SK-MEL-5 (cell line): Measurements from ENCODE around the gene ICA1L. TPM values are rescaled to one million over a fixed set of nuclear protein-coding genes. Genes with fewer than 3 reads are reported as not detected.
"Not testable (repeated sequence)": the region's sequence is repeated elsewhere in the genome, so short reads cannot be mapped to it uniquely, and the experiment has no call there.

ENCODE experiments used
- DNase-seq: peaks from one replicate; pipeline ENCODE4 v3.0.0-alpha.2; 2016; ENCODE audit warnings: low read depth, low spot score
- in situ Hi-C: cut with HindIII; loops from 2 replicates; pipeline ENCODE4 v1.10.0; 2016; ENCODE audit warnings: low sequenced_read_pairs, high pct_unique_total_duplicates, low pct_unique_long_range_greater_than_20kb
- polyA plus RNA-seq, 2 experiments: library from polyadenylated mRNA; depleted of rRNA; stranded (reverse); fragments of >200 nt; gene quantifications; 2 replicates each; pipeline ENCODE4 v1.2.3, GENCODE V29; 2015
- total RNA-seq: library from RNA; depleted of rRNA; stranded (reverse); fragments of >200 nt; shearing (Covaris generic); gene quantifications from 2 replicates; pipeline ENCODE4 v1.2.3, GENCODE V29; 2014; rRNA removed

Gene ICA1L
- 0.61 and 2.1 TPM in 2 replicates for total RNA-seq
- polyA plus RNA-seq (2015; cell fraction: cytosol; rRNA removed): 0.79 and 1.3 TPM in 2 replicates
- 5.0 and 7.2 TPM in 2 replicates for polyA plus RNA-seq (2015; cell fraction: nucleus; rRNA removed)

GRCh38 chr2:202871300-202872141, at the start of gene ICA1L:
Gene ICA1L (minus strand): TSS chr2:202871766. CDS start chr2:202829009, 42,757 bp downstream.
- in situ Hi-C loops: no loop called here
- DNase-seq: peak; percentile 46

GRCh38 chr2:202918860-202919259, 47.3 kb upstream of the ICA1L start:
- in situ Hi-C loops: no loop called here

GRCh38 chr2:202912342-202913201, 41.0 kb upstream of the ICA1L start:
- in situ Hi-C loops, DNase-seq: not testable (repeated sequence)

More at GRCh38 chr2:202918860-202919259, 47.3 kb upstream of the ICA1L start:
- no peak for DNase-seq

- DNase-seq: peak; percentile 93
- in situ Hi-C loops: no loop called here
These were observed 40.2 kb upstream of the ICA1L start, which contains the start of the genes CARF and WDR12 for GRCh38 chr2:202911512-202912341. Gene CARF (plus strand): TSS chr2:202912275. CDS start chr2:202941903, 29,628 bp downstream. Gene WDR12 (minus strand): TSS chr2:202911673. CDS start chr2:202911476, 197 bp downstream.

- in situ Hi-C loops: no loop called here
These were observed 39.6 kb upstream of the ICA1L start for GRCh38 chr2:202911203-202911511.

GRCh38 chr2:202910698-202911097, 39.1 kb upstream of the ICA1L start:
- in situ Hi-C loops: no loop called here

More at GRCh38 chr2:202911203-202911511, 39.6 kb upstream of the ICA1L start:
- no peak for DNase-seq

GRCh38 chr2:202910250-202910649, 38.7 kb upstream of the ICA1L start:
- DNase-seq, in situ Hi-C loops: not testable (repeated sequence)

More at GRCh38 chr2:202910698-202911097, 39.1 kb upstream of the ICA1L start:
- DNase-seq: no peak

GRCh38 chr2:202909394-202910192, 38.0 kb upstream of the ICA1L start:
- DNase-seq: no peak
- in situ Hi-C loops: no loop called here

GRCh38 chr2:202908186-202908585, 36.6 kb upstream of the ICA1L start:
- no peak for DNase-seq
- in situ Hi-C loops: no loop called here

GRCh38 chr2:202905507-202905906, 33.9 kb upstream of the ICA1L start:
- DNase-seq, in situ Hi-C loops: not testable (repeated sequence)

GRCh38 chr2:202885190-202885589, 13.6 kb upstream of the ICA1L start:
- in situ Hi-C loops: no loop called here
- DNase-seq: no peak

- DNase-seq: no peak
These were observed 12.6 kb upstream of the ICA1L start for GRCh38 chr2:202883987-202884675.

GRCh38 chr2:202881570-202881969, 10.0 kb upstream of the ICA1L start:
- in situ Hi-C loops: no loop called here
- no peak for DNase-seq

More at GRCh38 chr2:202883987-202884675, 12.6 kb upstream of the ICA1L start:
- in situ Hi-C loops: no loop called here

- in situ Hi-C loops: no loop called here
- DNase-seq: no peak
These were observed 6.1 kb upstream of the ICA1L start for GRCh38 chr2:202877699-202878098.

GRCh38 chr2:202870431-202871299, 901 bp downstream of the ICA1L start:
- peak; percentile 67 for DNase-seq
- in situ Hi-C loops: no loop called here
